Omental fat pad (tissue), 4 donors: ENCODE results near the gene ZNF236. TPM values are rescaled to one million over a fixed set of nuclear protein-coding genes. Genes with fewer than 3 reads are reported as not detected.

ENCODE experiments used
- ATAC-seq: fragments of 150-250 bp; one replicate; pipeline ENCODE4 v1.9.1; 2016; ENCODE audit warnings: mild to moderate bottlenecking, moderate library complexity; ENCODE audit not compliant: low FRiP score
- DNase-seq: peaks from one replicate; pipeline ENCODE4 v3.0.0-alpha.2; 2019; ENCODE audit warnings: low spot score
- total RNA-seq, 4 donors: library from RNA; depleted of rRNA; stranded (reverse); fragments of >200 nt; gene quantifications; one replicate each; pipeline ENCODE4 v1.1.0, GENCODE V29; 2016
- TF ChIP-seq, protein P1 (sequence below), 3 donors: fragments of 450-650 bp; IDR thresholded peaks; one replicate each; pipeline ENCODE4 v1.5.1; 2016 to 2017; ENCODE audit warnings: antibody characterized with exemption in 3 of 3, mild to moderate bottlenecking in 3 of 3, moderate library complexity in 2 of 3

ZNF236 gene
- total RNA-seq, 4 donors from 2014 or later = 14.3 to 18.0 (median 17.0) TPM

- TF ChIP-seq, protein P1, sequence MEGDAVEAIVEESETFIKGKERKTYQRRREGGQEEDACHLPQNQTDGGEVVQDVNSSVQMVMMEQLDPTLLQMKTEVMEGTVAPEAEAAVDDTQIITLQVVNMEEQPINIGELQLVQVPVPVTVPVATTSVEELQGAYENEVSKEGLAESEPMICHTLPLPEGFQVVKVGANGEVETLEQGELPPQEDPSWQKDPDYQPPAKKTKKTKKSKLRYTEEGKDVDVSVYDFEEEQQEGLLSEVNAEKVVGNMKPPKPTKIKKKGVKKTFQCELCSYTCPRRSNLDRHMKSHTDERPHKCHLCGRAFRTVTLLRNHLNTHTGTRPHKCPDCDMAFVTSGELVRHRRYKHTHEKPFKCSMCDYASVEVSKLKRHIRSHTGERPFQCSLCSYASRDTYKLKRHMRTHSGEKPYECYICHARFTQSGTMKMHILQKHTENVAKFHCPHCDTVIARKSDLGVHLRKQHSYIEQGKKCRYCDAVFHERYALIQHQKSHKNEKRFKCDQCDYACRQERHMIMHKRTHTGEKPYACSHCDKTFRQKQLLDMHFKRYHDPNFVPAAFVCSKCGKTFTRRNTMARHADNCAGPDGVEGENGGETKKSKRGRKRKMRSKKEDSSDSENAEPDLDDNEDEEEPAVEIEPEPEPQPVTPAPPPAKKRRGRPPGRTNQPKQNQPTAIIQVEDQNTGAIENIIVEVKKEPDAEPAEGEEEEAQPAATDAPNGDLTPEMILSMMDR (IDR thresholded peaks at IDR 0.05) = no peak
- ATAC-seq = no peak
Observed at GRCh38 chr18:76992226-76993084, 170.1 kb downstream of the ZNF236 start.

DNA sequence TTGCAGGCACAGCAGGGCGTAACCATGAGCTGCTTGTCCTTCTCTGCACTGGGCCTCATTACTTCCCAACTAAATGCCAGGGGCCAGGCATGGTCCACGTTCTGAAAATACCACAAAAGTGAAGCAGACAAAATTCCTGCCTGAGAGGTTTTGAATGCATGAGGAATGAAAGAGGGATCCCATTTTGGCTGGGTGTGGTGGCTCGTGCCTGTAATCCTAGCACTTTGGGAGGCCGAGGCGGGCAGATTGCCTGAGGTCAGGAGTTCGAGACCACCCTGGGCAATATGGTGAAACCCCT, 170.7 kb downstream of the ZNF236 start:
- TF ChIP-seq, protein P1 (IDR thresholded peaks at IDR 0.05) = no peak
- ATAC-seq (no peak), DNase-seq (no peak)

More at GRCh38 chr18:76992226-76993084, 170.1 kb downstream of the ZNF236 start:
- DNase-seq = no peak

DNA sequence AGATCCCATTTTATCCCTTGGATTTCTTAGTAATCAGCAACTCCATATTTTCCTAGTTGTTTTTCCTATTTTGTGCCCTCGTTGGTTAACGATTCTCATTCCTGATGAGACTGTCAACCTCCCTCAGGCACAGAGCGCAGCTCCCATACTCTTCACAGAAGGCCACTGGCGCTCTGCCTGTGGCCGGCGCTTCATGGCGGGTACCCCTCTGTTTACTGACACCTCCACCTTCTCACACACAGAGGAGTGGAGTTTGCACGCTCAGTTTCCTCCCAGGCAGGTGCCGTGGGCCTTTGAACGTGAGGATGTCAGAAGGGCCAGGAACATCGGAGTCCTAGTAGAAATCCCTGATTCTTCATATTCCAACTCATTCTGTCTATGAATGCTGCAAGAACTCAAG, 171.2 kb downstream of the ZNF236 start:
- ATAC-seq (no peak), DNase-seq (no peak)
- TF ChIP-seq, protein P1 (IDR thresholded peaks at IDR 0.05) = no peak

GRCh38 chr18:76994086-76994654, 171.8 kb downstream of the ZNF236 start:
- DNase-seq = no peak
- ATAC-seq = no peak
- TF ChIP-seq, protein P1 (IDR thresholded peaks at IDR 0.05) = no peak

DNA sequence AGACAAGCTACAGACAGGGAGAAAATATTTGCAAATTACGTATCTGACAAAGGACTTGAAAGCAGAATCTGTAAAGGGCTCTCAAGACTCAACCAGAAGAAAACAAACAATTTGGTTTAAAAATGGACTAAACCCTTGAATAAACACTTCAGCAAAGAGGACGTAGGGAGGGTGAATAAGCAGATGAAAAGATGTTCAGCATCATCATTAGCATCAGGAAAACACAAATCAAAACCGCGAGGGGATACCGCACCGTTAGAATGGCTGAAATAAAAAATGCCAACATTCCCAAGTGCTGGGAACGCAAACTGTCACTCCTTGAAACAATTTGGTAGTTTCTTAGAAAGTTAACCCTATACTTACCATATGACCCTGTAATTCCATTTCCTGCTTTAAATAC, 173.5 kb downstream of the ZNF236 start:
- ATAC-seq (no peak), DNase-seq (no peak)
- TF ChIP-seq, protein P1 (IDR thresholded peaks at IDR 0.05) = no peak

- TF ChIP-seq, protein P1 (IDR thresholded peaks at IDR 0.05) = no peak
- DNase-seq (no peak), ATAC-seq (no peak)
Observed at GRCh38 chr18:76996429-76996828, 174.1 kb downstream of the ZNF236 start.
